22Rv1 (cell line): ENCODE data around the gene STIL.

Experiments used
- CTCF ChIP-seq: fragments of 450-650 bp; IDR thresholded peaks from 2 replicates; pipeline ENCODE4 v1.5.1; 2017; ENCODE audit warnings: mild to moderate bottlenecking
- ZFX ChIP-seq: fragments of 450-650 bp; IDR thresholded peaks from 2 replicates; pipeline ENCODE4 v1.6.1; 2017; ENCODE audit warnings: antibody characterized with exemption, borderline replicate concordance

GRCh38 chr1:47295579-47295978, 18.4 kb downstream of the STIL start:
- no peak for TF ChIP-seq CTCF
- TF ChIP-seq ZFX, result no peak
